GM12873 (cell line): Measurements from ENCODE around the gene EFEMP1.

ENCODE experiments used
- TF ChIP-seq, protein P1 (sequence below): IDR thresholded peaks from 2 replicates; pipeline ENCODE4 v1.5.1; 2012; ENCODE audit warnings: low read depth, mild to moderate bottlenecking, moderate library complexity, low read length, control low read depth; ENCODE audit not compliant: insufficient read depth; ENCODE audit errors: missing control alignments

EFEMP1 gene

GRCh38 chr2:55932843-55933242 lies 9.3 kb upstream of the EFEMP1 start:
- TF ChIP-seq, protein P1, sequence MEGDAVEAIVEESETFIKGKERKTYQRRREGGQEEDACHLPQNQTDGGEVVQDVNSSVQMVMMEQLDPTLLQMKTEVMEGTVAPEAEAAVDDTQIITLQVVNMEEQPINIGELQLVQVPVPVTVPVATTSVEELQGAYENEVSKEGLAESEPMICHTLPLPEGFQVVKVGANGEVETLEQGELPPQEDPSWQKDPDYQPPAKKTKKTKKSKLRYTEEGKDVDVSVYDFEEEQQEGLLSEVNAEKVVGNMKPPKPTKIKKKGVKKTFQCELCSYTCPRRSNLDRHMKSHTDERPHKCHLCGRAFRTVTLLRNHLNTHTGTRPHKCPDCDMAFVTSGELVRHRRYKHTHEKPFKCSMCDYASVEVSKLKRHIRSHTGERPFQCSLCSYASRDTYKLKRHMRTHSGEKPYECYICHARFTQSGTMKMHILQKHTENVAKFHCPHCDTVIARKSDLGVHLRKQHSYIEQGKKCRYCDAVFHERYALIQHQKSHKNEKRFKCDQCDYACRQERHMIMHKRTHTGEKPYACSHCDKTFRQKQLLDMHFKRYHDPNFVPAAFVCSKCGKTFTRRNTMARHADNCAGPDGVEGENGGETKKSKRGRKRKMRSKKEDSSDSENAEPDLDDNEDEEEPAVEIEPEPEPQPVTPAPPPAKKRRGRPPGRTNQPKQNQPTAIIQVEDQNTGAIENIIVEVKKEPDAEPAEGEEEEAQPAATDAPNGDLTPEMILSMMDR = no peak

DNA sequence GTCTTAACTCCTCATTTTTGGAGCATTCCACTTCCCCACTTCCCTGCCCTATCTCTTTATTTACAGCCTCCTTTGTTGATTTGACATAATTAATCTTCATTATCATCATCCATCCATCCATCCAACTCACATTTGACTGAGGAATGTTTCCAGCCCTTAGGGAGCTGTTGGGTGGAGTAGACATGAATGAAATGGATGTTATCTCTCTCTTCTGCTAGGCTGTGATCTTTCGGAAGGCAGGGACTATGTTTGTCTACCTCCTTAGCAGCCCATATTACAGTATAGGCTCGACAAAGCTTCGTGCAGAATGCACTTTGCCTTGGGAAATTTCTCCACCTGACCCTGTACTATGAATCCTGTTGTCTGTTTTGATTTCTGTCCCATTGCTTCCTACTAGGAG lies 7.7 kb upstream of the EFEMP1 start:
- TF ChIP-seq, protein P1 = no peak

- TF ChIP-seq, protein P1 = no peak
Observed at GRCh38 chr2:55929476-55929875, 5.9 kb upstream of the EFEMP1 start.

DNA sequence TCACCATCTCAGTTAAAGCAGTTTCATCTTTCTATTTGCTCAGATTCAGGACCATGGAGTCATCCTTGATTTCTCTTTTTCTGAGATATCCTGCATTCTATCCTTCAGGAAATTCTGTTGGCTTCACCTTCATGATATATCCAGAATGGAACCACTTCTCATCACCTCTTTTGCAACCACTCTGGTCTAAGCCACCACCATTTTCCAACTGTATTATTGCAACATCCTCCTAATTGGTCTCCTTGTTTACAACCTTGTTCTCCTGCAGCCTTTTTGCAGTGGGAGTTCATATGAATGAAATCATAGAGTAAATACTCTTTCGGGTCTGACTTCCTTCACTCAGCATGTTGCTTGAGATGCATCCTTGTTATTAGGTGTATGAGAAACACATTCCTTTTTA lies 3.4 kb upstream of the EFEMP1 start:
- TF ChIP-seq, protein P1 = no peak

DNA sequence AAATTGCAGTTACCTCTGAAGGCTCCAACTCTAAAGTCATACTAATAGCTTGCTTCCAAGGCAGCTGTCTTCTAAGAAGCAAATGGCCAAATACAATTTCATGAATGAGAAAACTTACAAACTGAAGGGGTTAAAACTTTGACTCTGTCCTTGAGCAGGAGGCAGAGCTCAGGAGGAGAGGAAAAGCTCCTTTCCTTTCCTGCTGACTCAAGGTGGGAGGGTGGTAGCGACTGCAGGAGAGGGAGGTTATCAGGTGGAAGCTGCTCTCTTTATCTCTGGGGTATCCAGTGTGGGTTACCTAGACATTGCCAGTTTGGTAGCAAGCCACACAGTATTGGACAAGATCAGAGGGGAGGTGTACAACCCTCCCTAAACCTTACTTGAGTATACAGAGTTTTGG lies 2.7 kb upstream of the EFEMP1 start:
- TF ChIP-seq, protein P1 = no peak

DNA sequence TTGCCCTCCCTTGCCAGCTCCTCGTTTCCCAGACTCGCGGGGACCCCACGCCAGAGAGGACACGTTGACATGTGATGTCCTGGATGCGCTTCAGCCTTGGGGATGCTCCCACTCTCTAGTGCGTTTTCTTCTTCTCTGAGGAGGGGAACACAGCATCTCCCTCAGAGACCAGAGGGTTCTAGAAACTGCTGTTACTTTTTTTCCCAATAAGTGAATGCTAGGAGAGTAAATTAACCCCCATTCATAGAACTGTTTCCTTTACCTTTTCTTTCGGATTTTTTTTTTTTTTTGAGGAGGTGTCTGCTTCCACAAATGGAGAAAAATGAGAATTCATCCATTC lies 370 bp upstream of the EFEMP1 start:
- TF ChIP-seq, protein P1 = no peak

DNA sequence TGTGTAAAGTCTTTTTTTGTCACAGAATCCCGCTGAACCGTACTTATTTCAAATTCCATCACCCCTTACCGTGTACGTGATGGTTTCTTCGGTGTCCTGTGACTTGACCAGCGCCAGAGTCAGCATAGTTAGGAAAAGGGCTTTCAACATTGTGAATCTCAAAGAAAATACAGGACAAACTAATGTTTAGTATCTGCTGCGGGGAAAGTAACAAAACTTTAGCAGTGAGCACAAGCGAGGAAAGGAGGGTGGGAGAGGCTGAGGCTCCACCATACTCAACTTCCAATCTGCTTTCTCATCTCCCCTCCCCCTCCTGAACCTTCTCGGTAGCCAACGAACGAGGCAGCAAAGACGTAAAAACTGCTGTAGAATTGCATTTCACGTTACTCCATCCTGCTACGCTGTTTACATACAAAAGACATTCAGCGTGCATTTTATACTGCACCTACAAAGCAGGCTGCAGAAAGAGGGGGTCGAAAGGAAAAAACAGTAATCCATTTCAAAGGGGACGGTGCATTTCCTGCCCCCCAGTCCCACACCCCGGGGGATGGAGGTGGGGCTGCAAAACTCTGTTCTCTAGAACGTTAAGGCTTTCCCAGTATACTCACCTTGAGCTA lies 1.2 kb downstream of the EFEMP1 start:
- TF ChIP-seq, protein P1 = no peak
